KOPT-K1 (cell line): Measurements from ENCODE around the gene CACNA2D1.

Experiments
- H3K27ac ChIP-seq: fragments of 200-600 bp; sonication (generic); 2 replicates; pipeline ENCODE4 v1.5.1; 2016; ENCODE audit warnings: antibody characterized with exemption, mild to moderate bottlenecking, low read depth, low read length; ENCODE audit not compliant: poor library complexity, severe bottlenecking
- H3K36me3 ChIP-seq: fragments of 200-600 bp; sonication (generic); 2 replicates; pipeline ENCODE4 v1.5.1; 2017; ENCODE audit warnings: antibody characterized with exemption, mild to moderate bottlenecking, low read length, moderate library complexity; ENCODE audit not compliant: insufficient read depth
- H3K9me3 ChIP-seq: fragments of 200-600 bp; sonication (generic); 2 replicates; pipeline ENCODE4 v1.5.1; 2017; ENCODE audit warnings: antibody characterized with exemption, low read length, mild to moderate bottlenecking; ENCODE audit not compliant: insufficient read depth, poor library complexity, severe bottlenecking

The CACNA2D1 gene

GRCh38 chr7:82358009-82358578 is 85.5 kb downstream of the CACNA2D1 start:
- Histone ChIP-seq H3K27ac (no peak overlapping the region), H3K36me3 (no peaks in the 10 kb centered on the region), H3K9me3 (no peaks in the 10 kb centered on the region)

- Histone ChIP-seq H3K36me3 (no peaks in the 10 kb centered on the region), H3K27ac (no peak overlapping the region), H3K9me3 (no peaks in the 10 kb centered on the region)
Measured at GRCh38 chr7:82348251-82348650, 95.3 kb downstream of the CACNA2D1 start.

GRCh38 chr7:82347808-82348207 is 95.8 kb downstream of the CACNA2D1 start:
- Histone ChIP-seq H3K27ac (no peak overlapping the region), H3K36me3 (no peaks in the 10 kb centered on the region), H3K9me3 (no peaks in the 10 kb centered on the region)

GRCh38 chr7:82345886-82346285 is 97.7 kb downstream of the CACNA2D1 start:
- Histone ChIP-seq H3K27ac (no peak overlapping the region), H3K36me3 (no peaks in the 10 kb centered on the region)

GRCh38 chr7:82343716-82344115 is 99.9 kb downstream of the CACNA2D1 start:
- Histone ChIP-seq H3K9me3 (no peaks in the 10 kb centered on the region), H3K27ac (no peak overlapping the region), H3K36me3 (no peaks in the 10 kb centered on the region)

More at GRCh38 chr7:82345886-82346285, 97.7 kb downstream of the CACNA2D1 start:
- H3K9me3 ChIP-seq, result no peaks in the 10 kb centered on the region

GRCh38 chr7:82339958-82340357 is 103.6 kb downstream of the CACNA2D1 start:
- Histone ChIP-seq H3K36me3 (no peaks in the 10 kb centered on the region), H3K9me3 (no peaks in the 10 kb centered on the region), H3K27ac (no peak overlapping the region)

GRCh38 chr7:82335927-82336326 is 107.7 kb downstream of the CACNA2D1 start:
- H3K9me3 ChIP-seq, result no peaks in the 10 kb centered on the region

GRCh38 chr7:82335001-82335400 is 108.6 kb downstream of the CACNA2D1 start:
- Histone ChIP-seq H3K27ac (no peak overlapping the region), H3K9me3 (no peaks in the 10 kb centered on the region), H3K36me3 (no peaks in the 10 kb centered on the region)

More at GRCh38 chr7:82335927-82336326, 107.7 kb downstream of the CACNA2D1 start:
- Histone ChIP-seq H3K36me3 (no peaks in the 10 kb centered on the region), H3K27ac (no peak overlapping the region)

- Histone ChIP-seq H3K27ac (no peak overlapping the region), H3K9me3 (no peaks in the 10 kb centered on the region), H3K36me3 (no peaks in the 10 kb centered on the region)
Measured at GRCh38 chr7:82331234-82331633, 112.3 kb downstream of the CACNA2D1 start.

- Histone ChIP-seq H3K27ac (no peak overlapping the region), H3K9me3 (no peaks in the 10 kb centered on the region), H3K36me3 (no peaks in the 10 kb centered on the region)
Measured at GRCh38 chr7:82330706-82331215, 112.8 kb downstream of the CACNA2D1 start.

GRCh38 chr7:82327898-82328297 is 115.7 kb downstream of the CACNA2D1 start:
- Histone ChIP-seq H3K27ac (no peak overlapping the region), H3K9me3 (no peaks in the 10 kb centered on the region), H3K36me3 (no peaks in the 10 kb centered on the region)

- no peaks in the 10 kb centered on the region for H3K9me3 ChIP-seq
- H3K36me3 ChIP-seq, result no peaks in the 10 kb centered on the region
- H3K27ac ChIP-seq, result no peak overlapping the region
Measured at GRCh38 chr7:82325416-82325815, 118.2 kb downstream of the CACNA2D1 start.

- Histone ChIP-seq H3K27ac (no peak overlapping the region), H3K36me3 (no peaks in the 10 kb centered on the region), H3K9me3 (no peaks in the 10 kb centered on the region)
Measured at GRCh38 chr7:82323806-82324205, 119.8 kb downstream of the CACNA2D1 start.

GRCh38 chr7:82319674-82320118 is 123.9 kb downstream of the CACNA2D1 start:
- no peak overlapping the region for H3K27ac ChIP-seq
- no peaks in the 10 kb centered on the region for H3K9me3 ChIP-seq
- no peaks in the 10 kb centered on the region for H3K36me3 ChIP-seq

- Histone ChIP-seq H3K36me3 (no peaks in the 10 kb centered on the region), H3K9me3 (no peaks in the 10 kb centered on the region), H3K27ac (no peak overlapping the region)
Measured at GRCh38 chr7:82318786-82319185, 124.8 kb downstream of the CACNA2D1 start.

GRCh38 chr7:82317760-82318159 is 125.8 kb downstream of the CACNA2D1 start:
- Histone ChIP-seq H3K9me3 (no peaks in the 10 kb centered on the region), H3K27ac (no peak overlapping the region), H3K36me3 (no peaks in the 10 kb centered on the region)
